Suprapubic skin (tissue), 4 donors: ENCODE results near the gene MCM3AP. TPM values are rescaled to one million over a fixed set of nuclear protein-coding genes. Genes with fewer than 3 reads are reported as not detected.

ENCODE experiments used
- DNase-seq, 2 donors: peaks; one replicate each; pipeline ENCODE4 v3.0.0-alpha.2; 2019; ENCODE audit warnings: low spot score in 2 of 2
- H3K27ac ChIP-seq: fragments of 200-600 bp; sonication (generic); one replicate; pipeline ENCODE4 v1.5.1; 2019
- H3K27me3 ChIP-seq: fragments of 200-600 bp; sonication (generic); one replicate; pipeline ENCODE4 v1.5.1; 2019
- H3K36me3 ChIP-seq: fragments of 200-600 bp; sonication (generic); one replicate; pipeline ENCODE4 v1.5.1; 2019
- H3K4me1 ChIP-seq: fragments of 200-600 bp; sonication (generic); one replicate; pipeline ENCODE4 v1.5.1; 2019
- H3K4me3 ChIP-seq: fragments of 200-600 bp; sonication (generic); one replicate; pipeline ENCODE4 v1.5.1; 2019; ENCODE audit warnings: mild to moderate bottlenecking
- H3K9me3 ChIP-seq: fragments of 200-600 bp; sonication (generic); one replicate; pipeline ENCODE4 v1.5.1; 2019
- CTCF ChIP-seq, 2 donors: fragments of 200-600 bp in 1 of 2; fragments of 450-650 bp in 1 of 2; sonication (generic) in 1 of 2; IDR thresholded peaks; one replicate each; pipeline ENCODE4 v1.5.1; 2016 to 2019; ENCODE audit warnings: antibody characterized with exemption in 2 of 2, mild to moderate bottlenecking in 1 of 2, moderate library complexity in 1 of 2
- EP300 ChIP-seq: sonication (generic); formaldehyde crosslinking; IDR thresholded peaks from one replicate; pipeline ENCODE4 v1.6.1; 2017; ENCODE audit warnings: antibody characterized with exemption
- POLR2A ChIP-seq, 2 donors: fragments of 450-650 bp; IDR thresholded peaks; one replicate each; pipeline ENCODE4 v1.6.1; 2017; ENCODE audit warnings: antibody characterized with exemption in 2 of 2, mild to moderate bottlenecking in 2 of 2, moderate library complexity in 2 of 2
- POLR2AphosphoS5 ChIP-seq, 3 donors: sonication (generic); formaldehyde crosslinking; IDR thresholded peaks; one replicate each; pipeline ENCODE4 v1.6.1; 2017; ENCODE audit warnings: antibody characterized with exemption in 3 of 3
- WGBS: methylation state at CpG from one replicate; pipeline ENCODE4 v1.1.5; 2018; 5-methylcytosine and 5-hydroxymethylcytosine counted together
- total RNA-seq, 4 donors: library from RNA; depleted of rRNA; stranded (reverse); fragments of >200 nt; gene quantifications; one replicate each; pipeline ENCODE4 v1.1.0, GENCODE V29; 2016

Gene MCM3AP
- total RNA-seq, 4 donors from 2014 or later = 77.9 to 134 (median 79.8) TPM

GRCh38 chr21:46299167-46299566, 13.8 kb upstream of the MCM3AP start:
- no peaks in the 10 kb centered on the region for H3K9me3 ChIP-seq
- no peak for DNase-seq
- H3K4me3 ChIP-seq = no peak overlapping the region
- no peak for TF ChIP-seq EP300
- no peak for TF ChIP-seq CTCF (IDR thresholded peaks at IDR 0.05)
- no peak for TF ChIP-seq POLR2A (IDR thresholded peaks at IDR 0.05)
- no peak for TF ChIP-seq POLR2AphosphoS5 (IDR thresholded peaks at IDR 0.05)
- 92% methylated on average over 9 of the region's 9 CpGs for WGBS
- peaks cover 11% of the 10 kb centered on the region for H3K36me3 ChIP-seq
- H3K4me1 ChIP-seq = peaks cover 28% of the 10 kb centered on the region
- H3K27ac ChIP-seq = no peak overlapping the region
- no peaks in the 10 kb centered on the region for H3K27me3 ChIP-seq

- H3K27me3 ChIP-seq = no peaks in the 10 kb centered on the region
- DNase-seq = no peak
- H3K4me1 ChIP-seq = peaks cover 28% of the 10 kb centered on the region
- no peaks in the 10 kb centered on the region for H3K9me3 ChIP-seq
- 4% methylated on average over 50 of the region's 84 CpGs for WGBS
- H3K4me3 ChIP-seq = peak overlapping the region; percentile 50
- TF ChIP-seq POLR2AphosphoS5 (IDR thresholded peaks at IDR 0.05) (no peak), EP300 (no peak), CTCF (IDR thresholded peaks at IDR 0.05) (no peak), POLR2A (IDR thresholded peaks at IDR 0.05) (no peak)
- peaks cover 11% of the 10 kb centered on the region for H3K36me3 ChIP-seq
- H3K27ac ChIP-seq = peak overlapping the region; percentile 43
Observed at GRCh38 chr21:46297338-46298271, 12.2 kb upstream of the MCM3AP start.

GRCh38 chr21:46295996-46296752, 10.8 kb upstream of the MCM3AP start:
- Histone ChIP-seq H3K9me3 (no peaks in the 10 kb centered on the region), H3K27me3 (no peaks in the 10 kb centered on the region), H3K36me3 (peaks cover 8% of the 10 kb centered on the region), H3K4me1 (peaks cover 28% of the 10 kb centered on the region), H3K27ac (peak overlapping the region; percentile 43), H3K4me3 (peak overlapping the region; percentile 50)
- 81% methylated on average over 15 of the region's 29 CpGs for WGBS
- peak in 1 of 3 donors; percentile 58 for TF ChIP-seq POLR2AphosphoS5 (IDR thresholded peaks at IDR 0.05)
- no peak for TF ChIP-seq EP300
- DNase-seq = peak; percentile 91 to 95

GRCh38 chr21:46295177-46295770, 9.9 kb upstream of the MCM3AP start:
- DNase-seq = no peak
- peak overlapping the region; percentile 3 for H3K27ac ChIP-seq
- 50% methylated on average over 7 of the region's 9 CpGs for WGBS
- H3K9me3 ChIP-seq = no peaks in the 10 kb centered on the region
- H3K4me1 ChIP-seq = peaks cover 28% of the 10 kb centered on the region
- TF ChIP-seq CTCF (IDR thresholded peaks at IDR 0.05) (no peak), POLR2A (IDR thresholded peaks at IDR 0.05) (no peak), EP300 (no peak), POLR2AphosphoS5 (IDR thresholded peaks at IDR 0.05) (no peak)
- H3K36me3 ChIP-seq = peaks cover 8% of the 10 kb centered on the region
- H3K4me3 ChIP-seq = no peak overlapping the region
- H3K27me3 ChIP-seq = no peaks in the 10 kb centered on the region

GRCh38 chr21:46294647-46295176, 9.3 kb upstream of the MCM3AP start:
- peaks cover 28% of the 10 kb centered on the region for H3K4me1 ChIP-seq
- H3K4me3 ChIP-seq = no peak overlapping the region
- peaks cover 8% of the 10 kb centered on the region for H3K36me3 ChIP-seq
- H3K9me3 ChIP-seq = no peaks in the 10 kb centered on the region
- DNase-seq = no peak
- H3K27ac ChIP-seq = peak overlapping the region; percentile 3
- WGBS = 67% methylated on average over 10 of the region's 10 CpGs
- TF ChIP-seq CTCF (IDR thresholded peaks at IDR 0.05) (no peak), POLR2A (IDR thresholded peaks at IDR 0.05) (no peak), POLR2AphosphoS5 (IDR thresholded peaks at IDR 0.05) (no peak), EP300 (no peak)
- H3K27me3 ChIP-seq = no peaks in the 10 kb centered on the region
